Kidney (tissue), 14 donors: ENCODE measurements around the gene CNOT11. TPM values are rescaled to one million over a fixed set of nuclear protein-coding genes. Genes with fewer than 3 reads are reported as not detected.
"Not testable (repeated sequence)": the region's sequence is repeated elsewhere in the genome, so short reads cannot be mapped to it uniquely, and the experiment has no call there.

Experiments used
- DNase-seq, 5 donors: peaks; one replicate each; pipeline ENCODE4 v3.0.0-alpha.2; 2013 to 2020
- FAIRE-seq: peaks from 2 replicates; lab custom pipeline; 2012; peaks lifted over from hg19 to GRCh38; lab: Jason Lieb, UNC
- H3K27ac ChIP-seq, 2 donors: one replicate each; pipeline ENCODE4 v1.7.0; 2013; ENCODE audit warnings: low read depth in 2 of 2, low read length in 2 of 2, inconsistent platforms in 1 of 2
- H3K27me3 ChIP-seq: one replicate; pipeline ENCODE4 v1.7.1; 2013; ENCODE audit warnings: low read length, inconsistent platforms; ENCODE audit not compliant: control insufficient read depth, insufficient read depth
- H3K36me3 ChIP-seq, 3 donors: one replicate each; pipeline versions ENCODE4 v1.7.0 to v1.7.1; 2013; ENCODE audit warnings: low read length in 3 of 3, control low read depth in 1 of 3, inconsistent platforms in 1 of 3; ENCODE audit not compliant: insufficient read depth in 3 of 3, control insufficient read depth in 2 of 3
- H3K4me1 ChIP-seq, 3 donors: one replicate each; pipeline versions ENCODE4 v1.7.0 to v1.7.1; 2013; ENCODE audit warnings: low read length in 3 of 3, inconsistent platforms in 1 of 3, low read depth in 1 of 3; ENCODE audit not compliant: control insufficient read depth in 2 of 3, insufficient read depth in 2 of 3
- H3K4me3 ChIP-seq, 3 donors: one replicate each; pipeline versions ENCODE4 v1.7.0 to v1.8.1; 2013; ENCODE audit warnings: low read length in 3 of 3, control low read depth in 1 of 3, inconsistent platforms in 1 of 3
- H3K9ac ChIP-seq, 3 donors: one replicate each; pipeline versions ENCODE4 v1.7.0 to v1.7.1; 2013; ENCODE audit warnings: low read length in 3 of 3, control low read depth in 1 of 3, inconsistent platforms in 1 of 3
- H3K9me3 ChIP-seq, 3 donors: one replicate each; pipeline versions ENCODE4 v1.7.0 to v1.7.1; 2013; ENCODE audit warnings: low read length in 3 of 3, control low read depth in 1 of 3, inconsistent platforms in 1 of 3; ENCODE audit not compliant: control insufficient read depth in 2 of 3, insufficient read depth in 1 of 3
- CTCF ChIP-seq: IDR thresholded peaks from 3 replicates; pipeline ENCODE4 v1.5.1; 2012; ENCODE audit warnings: mild to moderate bottlenecking, moderate library complexity, borderline replicate concordance; ENCODE audit not compliant: insufficient read depth; ENCODE audit errors: extremely low read depth
- intact Hi-C: fragments of 100-400 bp; cut with DNase I; formaldehyde crosslinking; loops from one replicate; pipeline ENCODE4 v1.11.1; 2022
- polyA plus RNA-seq: library from polyadenylated mRNA; stranded (reverse); fragments of 350-450 nt; fragmentation: Illumina TruSeq; extraction: RNeasy Lipid Tissue Mini Kit (QIAGEN cat#74804); gene quantifications from one replicate; pipeline ENCODE4 v1.2.3, GENCODE V29; 2014; ENCODE audit warnings: low read depth, low replicate concordance; ENCODE audit not compliant: insufficient read depth
- total RNA-seq: library from RNA; stranded (reverse); fragmentation: NEBNext Ultra II Directional; extraction: Animal tissue kit (Norgen Biotek cat#: 25700); gene quantifications from one replicate; pipeline ENCODE4 v1.2.1, GENCODE V29; 2021
- donor health status: control.
- donor health status: control.
- donor health status: control.
- donor health status: control.
- donor health status: control.
- donor health status: DM: yes; HTN: yes; CAD: no.
- donor health status: Normal renal cell carcinoma (clear cell type).

The CNOT11 gene
- total and polyA plus RNA-seq, 2 donors from 2014 or later, result 28.4 to 45.7 TPM

- TF ChIP-seq CTCF, result no peak
- no peaks in the 10 kb centered on the region for H3K27me3 ChIP-seq
- H3K4me1 ChIP-seq, result peaks cover 0 to 32% (median 11%) of the 10 kb centered on the region in 3 donors
- H3K36me3 ChIP-seq, result no peaks in the 10 kb centered on the region
- no peak overlapping the region for H3K9ac ChIP-seq
- FAIRE-seq (no peak), DNase-seq (no peak)
- intact Hi-C loops, result no loop called here
- peak overlapping the region; percentile 0 to 51 for H3K27ac ChIP-seq
- H3K4me3 ChIP-seq, result peak overlapping the region in 1 of 3 donors; percentile 19
- H3K9me3 ChIP-seq, result no peaks in the 10 kb centered on the region
Measured at GRCh38 chr2:101231937-101232730, 20.6 kb upstream of the CNOT11 start.

- Histone ChIP-seq H3K4me1 (peaks cover 0 to 32% (median 11%) of the 10 kb centered on the region in 3 donors), H3K27me3 (no peaks in the 10 kb centered on the region), H3K9me3 (no peaks in the 10 kb centered on the region), H3K4me3 (peak overlapping the region in 1 of 3 donors; percentile 19), H3K27ac (no peak overlapping the region), H3K9ac (no peak overlapping the region), H3K36me3 (no peaks in the 10 kb centered on the region)
- FAIRE-seq, result no peak
- intact Hi-C loops, result no loop called here
- no peak for DNase-seq
- no peak for TF ChIP-seq CTCF
Measured at GRCh38 chr2:101232770-101233169, 19.9 kb upstream of the CNOT11 start.

GRCh38 chr2:101234169-101234938, 18.3 kb upstream of the CNOT11 start:
- FAIRE-seq, result no peak

GRCh38 chr2:101235956-101236355, 16.7 kb upstream of the CNOT11 start:
- H3K4me1 ChIP-seq, result peaks cover 2 to 34% (median 11%) of the 10 kb centered on the region in 3 donors
- FAIRE-seq, H3K9ac ChIP-seq, H3K27ac ChIP-seq, H3K27me3 ChIP-seq, intact Hi-C loops, H3K4me3 ChIP-seq, H3K36me3 ChIP-seq, DNase-seq, H3K9me3 ChIP-seq: not testable (repeated sequence)

More at GRCh38 chr2:101234169-101234938, 18.3 kb upstream of the CNOT11 start:
- intact Hi-C loops, result no loop called here
- H3K9ac ChIP-seq, result no peak overlapping the region
- peaks cover 2 to 38% (median 15%) of the 10 kb centered on the region in 3 donors for H3K4me1 ChIP-seq
- no peak for TF ChIP-seq CTCF
- H3K27ac ChIP-seq, result peak overlapping the region; percentile 61 to 84
- no peaks in the 10 kb centered on the region for H3K36me3 ChIP-seq
- H3K9me3 ChIP-seq, result no peaks in the 10 kb centered on the region
- DNase-seq, result no peak
- no peaks in the 10 kb centered on the region for H3K27me3 ChIP-seq
- no peak overlapping the region for H3K4me3 ChIP-seq

GRCh38 chr2:101237944-101238343, 14.7 kb upstream of the CNOT11 start:
- FAIRE-seq, H3K9me3 ChIP-seq, intact Hi-C loops, H3K36me3 ChIP-seq, H3K4me3 ChIP-seq, H3K27ac ChIP-seq, DNase-seq, H3K27me3 ChIP-seq, H3K9ac ChIP-seq: not testable (repeated sequence)
- H3K4me1 ChIP-seq, result peaks cover 2 to 25% (median 7%) of the 10 kb centered on the region in 3 donors
